Stimulated activated CD4-positive, alpha-beta T cell treated with anti-CD3 and anti-CD28 coated beads, Interleukin-15, amount 100 ng/mL, for 24 hours (primary cell): ENCODE data around the gene ABCG1.

Experiments
- DNase-seq: peaks from one replicate; pipeline ENCODE4 v3.0.0-alpha.2; 2020

Gene ABCG1

GRCh38 chr21:42233067-42233961 is 14.4 kb downstream of the ABCG1 start:
- DNase-seq = peak; percentile 88

GRCh38 chr21:42234041-42234440 is 15.1 kb downstream of the ABCG1 start:
- DNase-seq = no peak

- DNase-seq = peak; percentile 89
Observed at GRCh38 chr21:42234464-42235241, 15.7 kb downstream of the ABCG1 start.

- DNase-seq = no peak
Observed at GRCh38 chr21:42235593-42235992, 16.7 kb downstream of the ABCG1 start.

GRCh38 chr21:42236014-42236413 is 17.1 kb downstream of the ABCG1 start:
- no peak for DNase-seq

- no peak for DNase-seq
Observed at GRCh38 chr21:42236693-42237092, 17.8 kb downstream of the ABCG1 start.

GRCh38 chr21:42237161-42237560 is 18.2 kb downstream of the ABCG1 start:
- no peak for DNase-seq

GRCh38 chr21:42237577-42237976 is 18.6 kb downstream of the ABCG1 start:
- DNase-seq = peak; percentile 50

GRCh38 chr21:42238185-42238934 is 19.4 kb downstream of the ABCG1 start:
- DNase-seq = peak; percentile 55

GRCh38 chr21:42239556-42239955 is 20.6 kb downstream of the ABCG1 start:
- no peak for DNase-seq

- no peak for DNase-seq
Observed at GRCh38 chr21:42239973-42240372, 21.0 kb downstream of the ABCG1 start.

GRCh38 chr21:42242611-42243010 is 23.7 kb downstream of the ABCG1 start:
- DNase-seq = no peak

- DNase-seq = no peak
Observed at GRCh38 chr21:42243026-42243425, 24.1 kb downstream of the ABCG1 start.

- DNase-seq = no peak
Observed at GRCh38 chr21:42245331-42246193, 26.6 kb downstream of the ABCG1 start.

GRCh38 chr21:42247716-42248115 is 28.8 kb downstream of the ABCG1 start:
- DNase-seq = no peak

GRCh38 chr21:42248241-42248640 is 29.3 kb downstream of the ABCG1 start:
- no peak for DNase-seq

- DNase-seq = no peak
Observed at GRCh38 chr21:42248783-42249597, 30.1 kb downstream of the ABCG1 start.

- DNase-seq = no peak
Observed at GRCh38 chr21:42250422-42251403, 31.8 kb downstream of the ABCG1 start.

- no peak for DNase-seq
Observed at GRCh38 chr21:42251654-42252324, 32.8 kb downstream of the ABCG1 start.

GRCh38 chr21:42252325-42252654 is 33.4 kb downstream of the ABCG1 start:
- DNase-seq = no peak
